Natural killer cell (primary cell): Measurements from ENCODE around the gene PCBP3. TPM values are rescaled to one million over a fixed set of nuclear protein-coding genes. Genes with fewer than 3 reads are reported as not detected.

Experiments
- ATAC-seq, 3 donors: fragments of 150-1000 bp in 2 of 3; fragments of 200-7000 bp in 1 of 3; cut with Tn5 transposase; 1 replicate in 1 of 3; 2 replicates in 2 of 3; pipeline ENCODE4 v1.10.0; 2021; ENCODE audit warnings: mild to moderate bottlenecking in 2 of 3, moderate library complexity in 2 of 3
- DNase-seq, 2 donors: peaks; one replicate each; pipeline versions ENCODE4 v3.0.0 to v3.0.0-alpha.2; 2013 to 2021; ENCODE audit warnings: mixed read lengths in 1 of 2
- H3K27ac ChIP-seq: one replicate; pipeline ENCODE4 v1.5.1; 2013; ENCODE audit warnings: mild to moderate bottlenecking, low read length
- H3K27me3 ChIP-seq: one replicate; pipeline ENCODE4 v1.6.1; 2013; ENCODE audit warnings: low read length; ENCODE audit not compliant: control insufficient read depth, insufficient read depth
- H3K36me3 ChIP-seq: one replicate; pipeline ENCODE4 v1.6.1; 2013; ENCODE audit warnings: low read length; ENCODE audit not compliant: control insufficient read depth, insufficient read depth
- H3K4me1 ChIP-seq: one replicate; pipeline ENCODE4 v1.6.1; 2013; ENCODE audit warnings: low read length; ENCODE audit not compliant: control insufficient read depth, insufficient read depth
- H3K4me3 ChIP-seq: one replicate; pipeline ENCODE4 v1.5.1; 2013; ENCODE audit warnings: low read length
- H3K9me3 ChIP-seq: one replicate; pipeline ENCODE4 v1.6.1; 2013; ENCODE audit warnings: low read length; ENCODE audit not compliant: control insufficient read depth, insufficient read depth
- H3K27ac Mint-ChIP-seq, 2 donors: one replicate each; pipeline ENCODE4 v1.8.0; 2022; ENCODE audit warnings: mild to moderate bottlenecking in 2 of 2, mixed read lengths in 2 of 2, moderate library complexity in 1 of 2
- H3K27me3 Mint-ChIP-seq, 2 donors: one replicate each; pipeline ENCODE4 v1.8.0; 2022; ENCODE audit warnings: low read depth in 2 of 2, mixed read lengths in 2 of 2
- H3K36me3 Mint-ChIP-seq: one replicate; pipeline ENCODE4 v1.8.0; 2022; ENCODE audit warnings: mixed read lengths
- H3K4me1 Mint-ChIP-seq, 2 donors: one replicate each; pipeline ENCODE4 v1.8.0; 2022; ENCODE audit warnings: mixed read lengths in 2 of 2
- H3K4me3 Mint-ChIP-seq: one replicate; pipeline ENCODE4 v1.8.0; 2022; ENCODE audit warnings: mild to moderate bottlenecking, moderate library complexity, mixed read lengths
- H3K9me3 Mint-ChIP-seq, 2 donors: one replicate each; pipeline ENCODE4 v1.8.0; 2022; ENCODE audit warnings: mixed read lengths in 2 of 2
- WGBS: methylation state at CpG from one replicate; pipeline ENCODE4 v1.1.7; 2013; ENCODE audit warnings: missing lambda C conversion rate; ENCODE audit not compliant: insufficient coverage; 5-methylcytosine and 5-hydroxymethylcytosine counted together
- intact Hi-C: fragments of 100-400 bp; cut with micrococcal nuclease; formaldehyde crosslinking; loops from one replicate; pipeline ENCODE4 v1.14.2; 2022
- total RNA-seq, 4 donors: library from RNA; stranded (reverse); fragments of 120-200 nt in 1 of 4; gene quantifications; one replicate each; pipeline versions ENCODE4 v1.2.3 to v1.2.4, GENCODE V29; 2013 to 2022
- TF ChIP-seq, protein P1 (sequence below): fragments of 200-600 bp; IDR thresholded peaks from one replicate; pipeline ENCODE4 v1.8.0; 2022; ENCODE audit warnings: antibody characterized with exemption

Gene PCBP3
- total RNA-seq, 3 donors from 2014 or later (not counting 1 experiment from before 2014, with no cell fraction given), result 0.50 to 3.0 (median 0.52) TPM

- Histone ChIP-seq H3K4me1 (peaks cover 45% of the 10 kb centered on the region), H3K27ac (no peak overlapping the region), H3K36me3 (no peaks in the 10 kb centered on the region), H3K9me3 (no peaks in the 10 kb centered on the region), H3K4me3 (no peak overlapping the region), H3K27me3 (peaks cover 43% of the 10 kb centered on the region)
- DNase-seq (no peak), ATAC-seq (no peak)
- Mint-ChIP-seq H3K9me3 (no peaks in the 10 kb centered on the region), H3K4me1 (peaks cover 19 to 25% of the 10 kb centered on the region in 2 donors), H3K4me3 (no peak overlapping the region), H3K27ac (no peak overlapping the region), H3K27me3 (peaks cover 13 to 23% of the 10 kb centered on the region in 2 donors), H3K36me3 (no peaks in the 10 kb centered on the region)
- TF ChIP-seq, protein P1, sequence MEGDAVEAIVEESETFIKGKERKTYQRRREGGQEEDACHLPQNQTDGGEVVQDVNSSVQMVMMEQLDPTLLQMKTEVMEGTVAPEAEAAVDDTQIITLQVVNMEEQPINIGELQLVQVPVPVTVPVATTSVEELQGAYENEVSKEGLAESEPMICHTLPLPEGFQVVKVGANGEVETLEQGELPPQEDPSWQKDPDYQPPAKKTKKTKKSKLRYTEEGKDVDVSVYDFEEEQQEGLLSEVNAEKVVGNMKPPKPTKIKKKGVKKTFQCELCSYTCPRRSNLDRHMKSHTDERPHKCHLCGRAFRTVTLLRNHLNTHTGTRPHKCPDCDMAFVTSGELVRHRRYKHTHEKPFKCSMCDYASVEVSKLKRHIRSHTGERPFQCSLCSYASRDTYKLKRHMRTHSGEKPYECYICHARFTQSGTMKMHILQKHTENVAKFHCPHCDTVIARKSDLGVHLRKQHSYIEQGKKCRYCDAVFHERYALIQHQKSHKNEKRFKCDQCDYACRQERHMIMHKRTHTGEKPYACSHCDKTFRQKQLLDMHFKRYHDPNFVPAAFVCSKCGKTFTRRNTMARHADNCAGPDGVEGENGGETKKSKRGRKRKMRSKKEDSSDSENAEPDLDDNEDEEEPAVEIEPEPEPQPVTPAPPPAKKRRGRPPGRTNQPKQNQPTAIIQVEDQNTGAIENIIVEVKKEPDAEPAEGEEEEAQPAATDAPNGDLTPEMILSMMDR, result no peak
- intact Hi-C loops, result no loop called here
- 35% methylated on average over 8 of the region's 11 CpGs for WGBS
These were observed 333.3 kb downstream of the PCBP3 start for GRCh38 chr21:45976701-45977311.

DNA sequence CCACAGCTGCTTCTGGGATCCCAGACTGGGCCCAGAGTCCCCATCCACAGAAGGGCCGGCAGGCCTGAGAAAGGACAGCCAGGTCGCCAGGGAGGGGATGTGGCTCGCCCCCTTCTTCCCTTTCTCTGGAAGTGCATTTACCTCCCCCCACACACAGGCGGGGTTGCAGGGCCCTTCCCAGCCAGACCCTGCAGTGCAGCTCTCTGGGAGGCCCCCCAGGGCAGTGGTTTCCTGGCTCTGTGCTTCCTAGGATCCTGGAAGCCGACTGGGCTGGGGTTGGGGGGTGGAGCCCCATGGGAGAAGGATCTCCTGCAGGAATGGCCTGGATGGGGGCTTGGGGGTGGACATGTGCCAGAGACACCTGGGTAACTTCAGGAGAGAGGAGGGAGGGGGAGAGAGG lies 333.9 kb downstream of the PCBP3 start:
- Histone ChIP-seq H3K36me3 (no peaks in the 10 kb centered on the region), H3K27me3 (peaks cover 43% of the 10 kb centered on the region), H3K27ac (no peak overlapping the region), H3K4me3 (no peak overlapping the region), H3K9me3 (no peaks in the 10 kb centered on the region), H3K4me1 (peaks cover 48% of the 10 kb centered on the region)
- 37% methylated on average over 5 of the region's 5 CpGs for WGBS
- DNase-seq (no peak), ATAC-seq (no peak)
- Mint-ChIP-seq H3K27me3 (peaks cover 13 to 23% of the 10 kb centered on the region in 2 donors), H3K27ac (no peak overlapping the region), H3K9me3 (no peaks in the 10 kb centered on the region), H3K4me3 (no peak overlapping the region), H3K4me1 (peaks cover 19 to 25% of the 10 kb centered on the region in 2 donors), H3K36me3 (no peaks in the 10 kb centered on the region)
- intact Hi-C loops, result no loop called here
- TF ChIP-seq, protein P1, result no peak

DNA sequence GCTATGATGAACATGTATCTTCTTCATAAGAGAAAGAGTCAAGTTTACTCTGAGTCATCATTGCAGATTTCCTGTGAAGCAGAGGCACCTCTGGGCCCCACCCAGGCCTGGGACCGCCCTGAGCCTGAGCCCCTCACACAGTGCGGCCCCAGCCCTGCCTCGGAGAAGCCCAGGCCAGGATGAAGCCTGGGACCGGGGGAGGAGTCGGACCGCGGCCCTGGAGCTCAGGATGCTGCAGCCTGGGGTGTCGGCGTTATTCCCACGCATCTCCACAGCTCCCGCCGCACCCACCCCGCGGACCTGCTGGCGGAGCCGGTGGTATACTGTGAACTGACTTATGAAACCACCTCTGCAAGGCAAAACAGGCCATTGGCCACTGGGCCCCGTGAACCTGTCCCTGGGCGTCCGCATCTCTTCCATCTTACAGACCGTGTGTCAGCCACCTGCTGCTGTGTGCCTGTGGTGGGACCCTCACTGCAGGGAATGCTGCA lies 335.7 kb downstream of the PCBP3 start:
- WGBS, result 80% methylated on average over 20 of the region's 20 CpGs
- H3K4me1 ChIP-seq, result peaks cover 32% of the 10 kb centered on the region
- H3K27me3 ChIP-seq, result peaks cover 40% of the 10 kb centered on the region
- H3K36me3 Mint-ChIP-seq, result no peaks in the 10 kb centered on the region
- H3K4me3 Mint-ChIP-seq, result no peak overlapping the region
- TF ChIP-seq, protein P1, result no peak
- H3K9me3 Mint-ChIP-seq, result no peaks in the 10 kb centered on the region
- intact Hi-C loops, result no loop called here
- ATAC-seq (no peak), DNase-seq (no peak)
- H3K27me3 Mint-ChIP-seq, result peaks cover 13 to 20% of the 10 kb centered on the region in 2 donors
- H3K4me3 ChIP-seq, result no peak overlapping the region
- peaks cover 13 to 18% of the 10 kb centered on the region in 2 donors for H3K4me1 Mint-ChIP-seq
- H3K27ac ChIP-seq, result no peak overlapping the region
- H3K27ac Mint-ChIP-seq, result no peak overlapping the region
- H3K36me3 ChIP-seq, result no peaks in the 10 kb centered on the region
- no peaks in the 10 kb centered on the region for H3K9me3 ChIP-seq

GRCh38 chr21:45979651-45980050 lies 336.1 kb downstream of the PCBP3 start:
- no peak overlapping the region for H3K4me3 ChIP-seq
- H3K27me3 ChIP-seq, result peaks cover 35% of the 10 kb centered on the region
- DNase-seq (no peak), ATAC-seq (no peak)
- no peaks in the 10 kb centered on the region for H3K9me3 ChIP-seq
- Mint-ChIP-seq H3K27me3 (peaks cover 13 to 22% of the 10 kb centered on the region in 2 donors), H3K4me1 (peaks cover 13 to 17% of the 10 kb centered on the region in 2 donors), H3K4me3 (no peak overlapping the region), H3K9me3 (peaks cover 3% of the 10 kb centered on the region in 2 donors), H3K36me3 (no peaks in the 10 kb centered on the region), H3K27ac (no peak overlapping the region)
- intact Hi-C loops, result no loop called here
- TF ChIP-seq, protein P1, result no peak
- 84% methylated on average over 7 of the region's 7 CpGs for WGBS
- no peaks in the 10 kb centered on the region for H3K36me3 ChIP-seq
- H3K4me1 ChIP-seq, result peaks cover 28% of the 10 kb centered on the region
- no peak overlapping the region for H3K27ac ChIP-seq
